Type B pancreatic cell (in vitro differentiated cells): Measurements from ENCODE around the gene DCP1B. TPM values are rescaled to one million over a fixed set of nuclear protein-coding genes. Genes with fewer than 3 reads are reported as not detected.

Experiments
- DNase-seq: peaks from one replicate; pipeline ENCODE4 v3.0.0; 2021; ENCODE audit warnings: mixed read lengths; ENCODE audit not compliant: unreplicated experiment; ENCODE audit errors: extremely low spot score
- H3K27ac Mint-ChIP-seq: 2 replicates; pipeline ENCODE4 v1.8.0; 2021; ENCODE audit warnings: mild to moderate bottlenecking, mixed read lengths
- H3K27me3 Mint-ChIP-seq: 2 replicates; pipeline ENCODE4 v1.8.0; 2021; ENCODE audit warnings: mixed read lengths
- H3K36me3 Mint-ChIP-seq: 2 replicates; pipeline ENCODE4 v1.8.0; 2021; ENCODE audit warnings: mixed read lengths
- H3K4me1 Mint-ChIP-seq: one replicate; pipeline ENCODE4 v1.8.0; 2021; ENCODE audit warnings: mixed read lengths; ENCODE audit not compliant: unreplicated experiment
- H3K4me3 Mint-ChIP-seq: 2 replicates; pipeline ENCODE4 v1.8.0; 2021; ENCODE audit warnings: mild to moderate bottlenecking, mixed read lengths
- H3K9me3 Mint-ChIP-seq: 2 replicates; pipeline ENCODE4 v1.8.0; 2021; ENCODE audit warnings: mixed read lengths
- total RNA-seq: library from RNA; stranded (reverse); gene quantifications from 2 replicates; pipeline ENCODE4 v1.2.1, GENCODE V29; 2021; ENCODE audit warnings: low replicate concordance
- TF ChIP-seq, protein P1 (sequence below): fragments of 200-600 bp; sonication (generic); conservative IDR thresholded peaks from 2 replicates; pipeline ENCODE4 v1.5.0; 2021; ENCODE audit warnings: antibody characterized with exemption, mild to moderate bottlenecking

Gene DCP1B
- total RNA-seq, 1 donor from 2014 or later = 22.3 TPM

DNA sequence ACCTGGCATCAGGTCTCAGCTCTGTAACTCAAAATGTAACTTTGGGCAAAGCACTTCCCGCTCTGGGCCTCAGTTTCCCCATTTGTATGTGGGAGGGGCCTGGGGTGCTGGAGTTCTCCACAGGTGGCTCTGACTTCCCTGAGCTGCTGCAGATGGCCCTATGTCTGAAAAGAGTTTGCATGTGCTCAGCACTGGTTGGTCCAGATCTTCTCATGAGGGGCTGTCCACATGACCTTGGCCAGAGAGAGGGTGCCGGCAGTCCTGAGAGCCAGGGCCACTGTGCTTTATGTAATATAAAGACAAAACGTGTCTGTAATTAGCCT lies 78.6 kb downstream of the DCP1B start:
- Mint-ChIP-seq H3K4me3 (no peak overlapping the region), H3K27me3 (peaks cover 38% of the 10 kb centered on the region), H3K36me3 (no peaks in the 10 kb centered on the region), H3K9me3 (no peaks in the 10 kb centered on the region), H3K4me1 (peaks cover 10% of the 10 kb centered on the region), H3K27ac (no peak overlapping the region)
- TF ChIP-seq, protein P1, sequence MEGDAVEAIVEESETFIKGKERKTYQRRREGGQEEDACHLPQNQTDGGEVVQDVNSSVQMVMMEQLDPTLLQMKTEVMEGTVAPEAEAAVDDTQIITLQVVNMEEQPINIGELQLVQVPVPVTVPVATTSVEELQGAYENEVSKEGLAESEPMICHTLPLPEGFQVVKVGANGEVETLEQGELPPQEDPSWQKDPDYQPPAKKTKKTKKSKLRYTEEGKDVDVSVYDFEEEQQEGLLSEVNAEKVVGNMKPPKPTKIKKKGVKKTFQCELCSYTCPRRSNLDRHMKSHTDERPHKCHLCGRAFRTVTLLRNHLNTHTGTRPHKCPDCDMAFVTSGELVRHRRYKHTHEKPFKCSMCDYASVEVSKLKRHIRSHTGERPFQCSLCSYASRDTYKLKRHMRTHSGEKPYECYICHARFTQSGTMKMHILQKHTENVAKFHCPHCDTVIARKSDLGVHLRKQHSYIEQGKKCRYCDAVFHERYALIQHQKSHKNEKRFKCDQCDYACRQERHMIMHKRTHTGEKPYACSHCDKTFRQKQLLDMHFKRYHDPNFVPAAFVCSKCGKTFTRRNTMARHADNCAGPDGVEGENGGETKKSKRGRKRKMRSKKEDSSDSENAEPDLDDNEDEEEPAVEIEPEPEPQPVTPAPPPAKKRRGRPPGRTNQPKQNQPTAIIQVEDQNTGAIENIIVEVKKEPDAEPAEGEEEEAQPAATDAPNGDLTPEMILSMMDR = no peak
- no peak for DNase-seq

DNA sequence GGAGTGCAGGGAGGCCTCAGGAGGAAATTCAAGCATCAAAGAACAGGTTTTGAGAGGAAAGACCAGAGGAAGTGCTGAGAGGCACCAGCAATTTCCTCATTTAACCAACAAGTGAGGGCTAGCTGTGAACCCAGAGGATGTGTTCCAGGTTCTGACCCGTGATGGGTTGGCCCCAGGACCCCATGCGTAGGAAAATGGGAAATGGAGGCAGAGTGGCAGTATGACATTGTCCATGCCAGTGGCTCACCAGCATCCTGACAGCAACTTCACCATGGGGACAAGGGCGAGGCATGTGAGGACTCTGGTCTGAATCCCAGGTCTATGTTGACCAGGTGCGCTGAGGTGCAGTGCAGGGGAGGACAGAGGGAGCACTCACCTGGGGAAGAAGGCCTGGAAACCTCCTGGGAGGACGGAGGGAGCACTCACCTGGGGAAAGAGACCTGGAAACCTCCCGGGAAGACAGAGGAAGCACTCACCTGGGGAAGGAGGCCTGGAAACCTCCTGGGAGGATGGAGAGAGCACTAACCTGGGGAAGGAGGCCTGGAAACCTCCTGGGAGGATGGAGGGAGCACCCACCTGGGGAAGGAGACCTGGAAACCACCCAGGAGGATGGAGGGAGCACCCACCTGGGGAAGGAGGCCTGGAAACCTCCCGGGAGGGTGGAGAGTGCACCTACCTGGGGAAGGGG lies 79.1 kb downstream of the DCP1B start:
- H3K36me3 Mint-ChIP-seq = no peaks in the 10 kb centered on the region

DNA sequence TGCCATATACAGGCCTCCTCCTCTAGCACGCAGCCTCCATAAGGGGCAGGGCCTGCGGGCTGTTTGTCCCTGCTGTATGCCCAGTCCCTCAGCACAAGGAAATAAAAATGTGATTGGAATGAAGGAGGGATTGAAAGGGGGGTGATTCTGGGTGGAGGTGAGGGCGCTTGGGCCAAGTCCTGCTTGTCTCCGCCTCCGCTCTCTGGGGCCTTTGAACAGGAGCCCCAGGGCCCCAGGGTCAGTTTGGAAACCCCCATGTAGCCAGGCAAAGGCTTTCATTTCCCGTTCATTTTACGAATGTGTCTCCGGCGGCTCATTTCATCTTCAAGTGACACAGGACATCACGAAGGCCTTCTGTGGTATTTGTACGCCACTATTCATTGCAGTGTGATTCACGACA lies 81.3 kb downstream of the DCP1B start:
- Mint-ChIP-seq H3K27ac (no peak overlapping the region), H3K4me3 (no peak overlapping the region), H3K9me3 (no peaks in the 10 kb centered on the region), H3K27me3 (peaks cover 31% of the 10 kb centered on the region), H3K4me1 (peaks cover 14% of the 10 kb centered on the region), H3K36me3 (no peaks in the 10 kb centered on the region)
- TF ChIP-seq, protein P1 = no peak
- DNase-seq = no peak

More for the DNA sequence above, 79.1 kb downstream of the DCP1B start:
- Mint-ChIP-seq H3K27ac (no peak overlapping the region), H3K4me3 (no peak overlapping the region), H3K27me3 (peaks cover 36% of the 10 kb centered on the region), H3K4me1 (peaks cover 10% of the 10 kb centered on the region), H3K9me3 (no peaks in the 10 kb centered on the region)
- TF ChIP-seq, protein P1 = no peak
- DNase-seq = peak; percentile 51

DNA sequence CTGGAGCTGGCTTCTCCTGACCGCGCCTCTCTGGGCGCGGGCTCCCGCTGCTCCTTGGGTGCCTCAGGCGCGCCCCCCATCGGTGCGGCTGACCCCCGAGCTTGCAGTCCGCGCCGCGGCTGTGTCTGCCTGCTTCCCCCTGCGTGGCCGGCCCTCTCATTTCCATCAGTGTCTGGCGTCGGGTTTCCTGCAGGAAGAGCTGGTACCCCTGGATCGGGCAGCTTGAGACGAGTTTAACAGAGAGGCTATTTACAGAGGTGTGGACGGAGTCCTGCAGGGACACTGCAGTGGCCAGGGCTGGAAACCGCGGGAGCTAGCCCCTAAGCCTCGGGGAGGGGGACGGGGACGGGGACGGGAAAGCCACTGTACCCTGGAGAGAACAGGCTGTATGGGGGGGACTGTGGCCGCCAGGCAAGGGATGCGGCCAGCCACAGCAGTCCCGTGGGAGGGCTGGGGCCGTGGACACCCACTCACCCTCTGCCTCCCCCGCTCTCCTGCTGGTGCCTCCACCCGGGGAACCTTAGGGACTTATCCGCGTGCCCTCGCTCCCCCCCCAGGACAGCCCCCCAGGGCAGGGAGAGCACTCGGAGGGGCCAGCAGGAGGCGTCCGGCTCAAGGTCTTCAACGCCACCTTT lies 82.1 kb downstream of the DCP1B start:
- DNase-seq = no peak
- Mint-ChIP-seq H3K36me3 (no peaks in the 10 kb centered on the region), H3K4me1 (peaks cover 14% of the 10 kb centered on the region), H3K4me3 (no peak overlapping the region), H3K27me3 (peaks cover 26% of the 10 kb centered on the region), H3K27ac (no peak overlapping the region), H3K9me3 (no peaks in the 10 kb centered on the region)
- TF ChIP-seq, protein P1 = no peak

DNA sequence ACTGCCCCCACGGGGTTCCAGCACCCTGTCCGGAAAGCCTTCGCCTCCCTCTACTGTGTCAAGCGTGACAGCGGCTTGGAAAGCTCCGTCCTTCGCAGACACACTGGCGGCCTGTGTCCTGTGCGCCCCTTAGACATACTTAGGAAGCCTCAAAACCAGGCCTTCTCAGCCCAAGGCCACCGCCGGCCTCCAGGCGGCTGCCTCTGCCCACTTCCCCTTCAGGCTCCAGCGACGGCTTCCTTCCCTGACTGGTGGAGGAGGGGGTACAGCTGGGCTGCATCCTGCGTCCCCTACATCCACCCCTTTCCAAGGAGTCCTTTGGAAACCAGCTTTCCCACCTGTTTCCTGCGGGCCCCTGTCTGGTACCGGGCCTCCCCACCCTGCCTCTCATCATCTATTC lies 83.3 kb downstream of the DCP1B start:
- TF ChIP-seq, protein P1 = no peak
- H3K9me3 Mint-ChIP-seq = no peaks in the 10 kb centered on the region
- no peaks in the 10 kb centered on the region for H3K36me3 Mint-ChIP-seq
- H3K4me3 Mint-ChIP-seq = no peak overlapping the region
- peaks cover 24% of the 10 kb centered on the region for H3K27me3 Mint-ChIP-seq
- no peak overlapping the region for H3K27ac Mint-ChIP-seq
- DNase-seq = no peak
- peaks cover 14% of the 10 kb centered on the region for H3K4me1 Mint-ChIP-seq
